ENCODE measurements around the gene AFF2.

AFF2 gene

GRCh38 chrX:148960060-148960459 lies 459.6 kb downstream of the AFF2 start:
- DNase-seq (ENCODE audit: low read depth) = peak; percentile 82
- H3K4me3 ChIP-seq (ENCODE audit: low read length) = no peak overlapping the region
- TF ChIP-seq CTCF (IDR thresholded peaks at IDR 0.05; ENCODE audit: insufficient read depth, low read depth, low read length, missing control alignments) = no peak

DNA sequence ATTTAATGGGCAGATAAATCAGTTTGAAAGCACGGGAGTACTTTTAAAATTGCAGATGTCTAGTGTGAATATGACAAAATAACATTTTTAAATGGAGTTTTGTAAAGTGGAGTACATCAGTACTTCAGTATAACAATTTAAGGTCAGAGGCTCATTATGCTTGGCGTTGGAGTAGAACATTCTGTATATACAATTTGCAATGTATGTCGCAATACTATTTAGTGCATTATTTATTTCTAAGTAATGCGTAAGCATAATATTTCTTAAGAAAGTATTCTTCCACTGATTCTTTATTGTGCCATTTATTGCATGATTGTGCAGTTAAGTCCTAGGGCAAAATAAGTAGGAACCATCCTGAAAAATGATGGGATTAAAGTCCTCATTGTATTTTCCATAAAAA lies 461.6 kb downstream of the AFF2 start:
- no peak for DNase-seq (ENCODE audit: low read depth)
- no peak overlapping the region for H3K4me3 ChIP-seq (ENCODE audit: low read length)
- no peak for TF ChIP-seq CTCF (IDR thresholded peaks at IDR 0.05; ENCODE audit: insufficient read depth, low read depth, low read length, missing control alignments)

- H3K4me3 ChIP-seq (ENCODE audit: low read length) = no peak overlapping the region
- TF ChIP-seq CTCF (IDR thresholded peaks at IDR 0.05; ENCODE audit: insufficient read depth, low read depth, low read length, missing control alignments) = no peak
- no peak for DNase-seq (ENCODE audit: low read depth)
Measured at GRCh38 chrX:148976571-148977400, 476.4 kb downstream of the AFF2 start.

DNA sequence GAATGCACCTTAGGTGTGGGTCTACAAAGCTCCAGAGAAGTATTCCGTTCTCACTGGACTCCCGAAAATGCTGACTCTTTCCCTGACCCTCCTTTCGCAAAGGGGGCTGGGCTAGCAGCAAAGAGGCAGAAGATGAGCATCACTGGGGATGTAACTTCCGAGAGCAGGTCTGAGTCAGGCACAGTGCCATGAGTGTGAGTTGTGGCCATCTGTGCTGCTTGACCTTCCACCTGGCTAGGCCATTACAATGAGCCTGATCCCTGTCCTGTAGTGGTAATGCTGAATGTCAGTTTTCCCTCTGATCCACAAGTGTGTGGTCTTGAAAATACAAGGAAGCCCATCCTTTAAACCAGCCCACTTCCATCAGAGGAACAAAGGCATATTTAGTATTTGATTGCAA lies 479.4 kb downstream of the AFF2 start:
- DNase-seq (ENCODE audit: low read depth) = no peak
- TF ChIP-seq CTCF (IDR thresholded peaks at IDR 0.05; ENCODE audit: insufficient read depth, low read depth, low read length, missing control alignments) = no peak
- no peak overlapping the region for H3K4me3 ChIP-seq (ENCODE audit: low read length)

GRCh38 chrX:148984238-148984637 lies 483.8 kb downstream of the AFF2 start:
- no peak overlapping the region for H3K4me3 ChIP-seq (ENCODE audit: low read length)
- no peak for DNase-seq (ENCODE audit: low read depth)
- no peak for TF ChIP-seq CTCF (IDR thresholded peaks at IDR 0.05; ENCODE audit: insufficient read depth, low read depth, low read length, missing control alignments)

DNA sequence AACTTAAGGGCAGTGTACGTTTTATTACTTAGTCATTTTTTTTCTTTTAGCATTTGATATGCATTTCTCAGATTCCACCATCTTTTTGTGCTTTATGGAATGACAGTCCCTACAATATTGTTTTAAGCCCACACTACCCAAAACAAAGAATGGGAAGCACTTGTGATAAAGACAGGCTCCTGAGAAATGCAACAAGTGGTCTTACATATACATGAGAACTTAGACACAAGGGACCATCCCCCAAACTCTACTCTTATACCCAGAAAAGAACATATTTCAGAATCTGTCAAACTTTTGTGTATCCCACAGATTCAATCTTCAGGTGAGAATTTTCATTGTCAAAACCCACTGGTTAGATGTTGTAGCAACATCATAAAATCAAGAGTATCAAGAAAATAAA lies 491.1 kb downstream of the AFF2 start:
- no peak for TF ChIP-seq CTCF (IDR thresholded peaks at IDR 0.05; ENCODE audit: insufficient read depth, low read depth, low read length, missing control alignments)
- no peak for DNase-seq (ENCODE audit: low read depth)
- no peak overlapping the region for H3K4me3 ChIP-seq (ENCODE audit: low read length)

- DNase-seq (ENCODE audit: low read depth) = no peak
- no peak overlapping the region for H3K4me3 ChIP-seq (ENCODE audit: low read length)
- no peak for TF ChIP-seq CTCF (IDR thresholded peaks at IDR 0.05; ENCODE audit: insufficient read depth, low read depth, low read length, missing control alignments)
Measured at GRCh38 chrX:148995661-148996060, 495.2 kb downstream of the AFF2 start.
